Liver (tissue), 3 donors: ENCODE measurements around the gene DIP2C.

Source experiments
- ATF3 ChIP-seq: IDR thresholded peaks from 2 replicates; pipeline ENCODE4 v1.6.1; 2016; ENCODE audit warnings: antibody characterized with exemption
- CTCF ChIP-seq: fragments of 150-350 bp; IDR thresholded peaks from 2 replicates; pipeline ENCODE4 v1.5.1; 2017; ENCODE audit warnings: improper control_type of control experiment, low read depth, low read length; ENCODE audit not compliant: missing input control
- GABPA ChIP-seq, 2 donors: IDR thresholded peaks in 1 of 2; conservative IDR thresholded peaks in 1 of 2; 2 replicates each; pipeline ENCODE4 v1.6.1; 2016; ENCODE audit warnings: antibody characterized with exemption in 2 of 2, mild to moderate bottlenecking in 1 of 2, moderate library complexity in 1 of 2
- JUND ChIP-seq, 2 donors: IDR thresholded peaks; 2 replicates each; pipeline ENCODE4 v1.6.1; 2016; ENCODE audit warnings: antibody characterized with exemption in 2 of 2
- MAX ChIP-seq: IDR thresholded peaks from 2 replicates; pipeline ENCODE4 v1.6.1; 2016; ENCODE audit warnings: antibody characterized with exemption
- RAD21 ChIP-seq, 2 donors: IDR thresholded peaks; 2 replicates each; pipeline ENCODE4 v1.6.1; 2016; ENCODE audit warnings: antibody characterized with exemption in 2 of 2, mild to moderate bottlenecking in 2 of 2
- REST ChIP-seq: IDR thresholded peaks from 2 replicates; pipeline ENCODE4 v1.6.1; 2016; ENCODE audit warnings: antibody characterized with exemption, mild to moderate bottlenecking
- RXRA ChIP-seq, 2 donors: IDR thresholded peaks; 2 replicates each; pipeline ENCODE4 v1.6.1; 2017 to 2018; ENCODE audit warnings: antibody characterized with exemption in 2 of 2, mild to moderate bottlenecking in 1 of 2
- SP1 ChIP-seq: IDR thresholded peaks from 2 replicates; pipeline ENCODE4 v1.6.1; 2018; ENCODE audit warnings: antibody characterized with exemption, mild to moderate bottlenecking
- YY1 ChIP-seq: IDR thresholded peaks from 2 replicates; pipeline ENCODE4 v1.6.1; 2016; ENCODE audit warnings: antibody characterized with exemption, mild to moderate bottlenecking
- ZBTB33 ChIP-seq: IDR thresholded peaks from 2 replicates; pipeline ENCODE4 v1.6.1; 2016; ENCODE audit warnings: antibody characterized with exemption
- donor health status: healthy.
- donor health status: healthy.

GRCh38 chr10:725302-725701 lies 35.8 kb upstream of the DIP2C start:
- TF ChIP-seq ZBTB33 = no peak
- TF ChIP-seq CTCF = no peak
- no peak for TF ChIP-seq REST
- no peak for TF ChIP-seq RAD21 (IDR thresholded peaks at IDR 0.05)
- no peak for TF ChIP-seq RXRA (IDR thresholded peaks at IDR 0.05)
- TF ChIP-seq SP1 = no peak
- TF ChIP-seq GABPA (IDR thresholded peaks at IDR 0.05 in 1 of 2, conservative IDR thresholded peaks at IDR 0.05 in 1 of 2) = no peak
- TF ChIP-seq YY1 = no peak
- TF ChIP-seq ATF3 = no peak
- TF ChIP-seq JUND (IDR thresholded peaks at IDR 0.05) = no peak
- TF ChIP-seq MAX = no peak
